ENCODE data around the gene GCN1. TPM values are rescaled to one million over a fixed set of nuclear protein-coding genes. Genes with fewer than 3 reads are reported as not detected.
A peak's percentile ranks its signal among the peaks of the same experiment; 100 is the strongest.

GCN1 gene
- polyA plus RNA-seq, 2 of the 4 experiments (the other 2 are of a cell fraction) = 43.2 to 64.1 TPM

- TF ChIP-seq CEBPB (IDR thresholded peaks at IDR 0.05) (no peak), MAFK (IDR thresholded peaks at IDR 0.05; ENCODE audit: partially characterized antibody) (no peak), CBX8 (IDR thresholded peaks at IDR 0.05) (no peak), HES2 (IDR thresholded peaks at IDR 0.05) (no peak), EHMT2 (IDR thresholded peaks at IDR 0.05; ENCODE audit: low read depth) (no peak), ZNF302 (CRISPR knock-in tag; IDR thresholded peaks at IDR 0.05) (no peak)
Observed at GRCh38 chr12:120095331-120095730, 99.2 kb downstream of the GCN1 start (continued).

- Histone ChIP-seq H3K27ac (no peak overlapping the region), H3K4me3 (no peak overlapping the region), H3K4me1 (no peaks in the 10 kb centered on the region), H3K4me2 (no peak overlapping the region), H3K9me3 (no peaks in the 10 kb centered on the region)
- DNase-seq (ENCODE audit: low read depth in 1 of 2, low spot score in 1 of 2) (no peak), FAIRE-seq (no peak), ATAC-seq (no peak)
- ChIA-PET POLR2A (no interaction called here), CTCF (interaction anchor here (0.6 to 1.0 kb wide), 2 partner anchors 14 to 26 kb away, joined by 3 to 4 read pairs; no protein-coding TSS in a partner anchor)
- TF ChIP-seq EHMT2 (IDR thresholded peaks at IDR 0.05; ENCODE audit: low read depth) (no peak), MYC (IDR thresholded peaks at IDR 0.05; ENCODE audit: borderline replicate concordance, low read length) (no peak), TFCP2L1 (CRISPR knock-in tag; IDR thresholded peaks at IDR 0.05) (no peak), HOXB13 (CRISPR knock-in tag; IDR thresholded peaks at IDR 0.05; ENCODE audit: low read depth) (no peak), MAX (IDR thresholded peaks at IDR 0.05) (no peak), JUN (IDR thresholded peaks at IDR 0.05) (no peak), HOXA7 (CRISPR knock-in tag; IDR thresholded peaks at IDR 0.05) (no peak), ZC3H11A (IDR thresholded peaks at IDR 0.05) (no peak), CHD2 (IDR thresholded peaks at IDR 0.05; ENCODE audit: low read length, partially characterized antibody) (no peak), NPAS2 (CRISPR knock-in tag; IDR thresholded peaks at IDR 0.05; ENCODE audit: borderline replicate concordance) (no peak), RFX5 (IDR thresholded peaks at IDR 0.05) (no peak), GATA3 (IDR thresholded peaks at IDR 0.05; ENCODE audit: borderline replicate concordance) (no peak), EP300 (IDR thresholded peaks at IDR 0.05) (no peak), FOXS1 (CRISPR knock-in tag; IDR thresholded peaks at IDR 0.05) (no peak), HEYL (CRISPR knock-in tag; IDR thresholded peaks at IDR 0.05) (no peak)
- TF ChIP-seq, protein P1, sequence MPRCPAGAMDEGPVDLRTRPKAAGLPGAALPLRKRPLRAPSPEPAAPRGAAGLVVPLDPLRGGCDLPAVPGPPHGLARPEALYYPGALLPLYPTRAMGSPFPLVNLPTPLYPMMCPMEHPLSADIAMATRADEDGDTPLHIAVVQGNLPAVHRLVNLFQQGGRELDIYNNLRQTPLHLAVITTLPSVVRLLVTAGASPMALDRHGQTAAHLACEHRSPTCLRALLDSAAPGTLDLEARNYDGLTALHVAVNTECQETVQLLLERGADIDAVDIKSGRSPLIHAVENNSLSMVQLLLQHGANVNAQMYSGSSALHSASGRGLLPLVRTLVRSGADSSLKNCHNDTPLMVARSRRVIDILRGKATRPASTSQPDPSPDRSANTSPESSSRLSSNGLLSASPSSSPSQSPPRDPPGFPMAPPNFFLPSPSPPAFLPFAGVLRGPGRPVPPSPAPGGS (IDR thresholded peaks at IDR 0.05) = no peak
- 91% methylated on average over 9 of the region's 9 CpGs for WGBS (ENCODE audit: missing lambda C conversion rate)
Observed at GRCh38 chr12:120094485-120094884, 100.0 kb downstream of the GCN1 start.

DNA sequence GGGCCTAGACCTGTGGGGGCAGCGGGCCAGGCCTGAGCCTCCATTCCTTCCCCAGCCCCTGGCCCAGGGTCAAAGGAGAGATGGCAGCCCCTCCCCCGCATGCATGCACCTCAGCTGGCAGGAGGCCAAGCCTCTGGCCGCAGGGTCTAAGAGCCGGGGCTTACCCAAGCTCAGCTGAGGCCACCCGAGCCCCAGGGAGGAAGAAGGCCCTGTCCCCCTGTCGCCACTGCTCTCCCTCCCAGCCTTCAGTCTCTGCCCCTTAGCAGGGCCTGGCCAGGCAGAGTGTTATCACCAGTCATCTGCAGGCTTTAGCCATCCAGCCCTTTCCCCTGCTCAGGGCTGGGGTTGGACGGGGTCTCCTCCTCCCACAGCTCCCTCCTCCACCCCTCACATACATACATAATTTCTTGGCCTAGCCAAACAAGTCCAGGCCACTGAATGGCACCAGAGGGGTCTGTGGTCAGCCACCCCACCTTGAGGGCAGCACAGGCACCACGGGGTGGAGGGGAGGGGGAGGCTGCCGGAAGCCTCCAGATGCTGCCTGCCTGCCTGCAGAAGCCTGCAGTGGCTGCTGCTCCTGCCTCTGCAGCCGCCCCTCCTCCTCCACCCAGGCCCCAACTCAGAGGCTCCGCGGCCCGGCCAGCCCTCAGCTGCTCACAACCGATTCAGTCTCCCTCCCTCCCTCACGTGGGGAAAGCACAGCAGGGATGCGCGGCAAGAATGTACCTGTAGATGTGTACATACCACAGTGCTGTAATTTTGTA lies 100.7 kb downstream of the GCN1 start:
- H3K4me1 ChIP-seq = no peaks in the 10 kb centered on the region
- 86% methylated on average over 13 of the region's 17 CpGs for WGBS (ENCODE audit: missing lambda C conversion rate)
- ATAC-seq (peak in 1 of 2 experiments; percentile 19; a peak in 3 of 6 replicates), DNase-seq (ENCODE audit: low read depth in 1 of 2, low spot score in 1 of 2) (no peak), FAIRE-seq (no peak)
- no peak overlapping the region for H3K27ac ChIP-seq
- no peak overlapping the region for H3K4me2 ChIP-seq
- CTCF ChIA-PET = interaction anchor here (1.0 kb wide), 1 partner anchor 26 kb away, joined by 4 read pairs; no protein-coding TSS in a partner anchor
- TF ChIP-seq JUN (IDR thresholded peaks at IDR 0.05) (no peak), EHF (CRISPR knock-in tag; IDR thresholded peaks at IDR 0.05) (no peak), CBX2 (IDR thresholded peaks at IDR 0.05; ENCODE audit: borderline replicate concordance, low read depth) (no peak), POLR2AphosphoS2 (conservative IDR thresholded peaks at IDR 0.05; ENCODE audit: low read length) (no peak), CHD4 (IDR thresholded peaks at IDR 0.05; ENCODE audit: borderline replicate concordance) (no peak), ZNF302 (CRISPR knock-in tag; IDR thresholded peaks at IDR 0.05) (no peak), POLR2A (IDR thresholded peaks at IDR 0.05; ENCODE audit: low read length) (no peak)
- TF ChIP-seq, protein P1 (IDR thresholded peaks at IDR 0.05) = no peak
- POLR2A ChIA-PET = no interaction called here
- no peaks in the 10 kb centered on the region for H3K9me3 ChIP-seq
- no peak overlapping the region for H3K4me3 ChIP-seq
